Hematopoietic multipotent progenitor cell treated with erythropoietin and hydrocortisone succinate and interleukin-3 and kit ligand, for 4 days (in vitro differentiated cells): Measurements from ENCODE around the gene PAIP2.
"Not testable (repeated sequence)": the region's sequence is repeated elsewhere in the genome, so short reads cannot be mapped to it uniquely, and the experiment has no call there.

Experiments
- DNase-seq: peaks from one replicate; pipeline ENCODE4 v3.0.0-alpha.2; 2015

The PAIP2 gene

DNA sequence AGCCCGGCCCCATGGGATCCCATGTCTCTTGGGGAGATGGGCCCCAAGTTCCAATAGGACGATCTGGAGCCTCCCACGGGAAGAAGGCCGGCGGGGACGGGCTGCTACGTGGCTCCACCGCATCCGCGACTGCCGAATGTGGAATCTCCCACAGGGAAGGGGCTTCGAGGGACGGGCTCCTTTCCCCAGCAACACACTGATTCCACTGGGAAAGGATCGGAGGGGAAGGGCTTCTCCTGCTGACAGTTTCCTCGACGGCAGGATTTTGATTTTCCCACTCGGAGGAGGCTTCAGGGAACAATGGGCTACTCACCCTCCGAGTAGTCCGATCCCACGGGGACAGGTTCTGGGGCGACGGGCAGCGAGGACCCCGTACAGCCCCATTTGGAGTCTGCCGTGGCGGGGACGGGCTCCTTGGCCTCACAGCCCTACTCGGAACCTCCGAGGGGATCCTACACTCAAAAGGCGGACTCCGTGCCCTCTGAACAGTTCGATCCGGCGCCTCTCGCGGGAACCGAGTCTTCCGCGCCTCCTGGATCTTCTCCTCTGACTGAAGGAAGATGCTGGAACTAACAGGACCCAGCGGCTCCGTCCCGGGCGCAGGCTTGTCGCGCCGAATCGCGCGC is 52.0 kb downstream of the PAIP2 start:
- no peak for DNase-seq

DNA sequence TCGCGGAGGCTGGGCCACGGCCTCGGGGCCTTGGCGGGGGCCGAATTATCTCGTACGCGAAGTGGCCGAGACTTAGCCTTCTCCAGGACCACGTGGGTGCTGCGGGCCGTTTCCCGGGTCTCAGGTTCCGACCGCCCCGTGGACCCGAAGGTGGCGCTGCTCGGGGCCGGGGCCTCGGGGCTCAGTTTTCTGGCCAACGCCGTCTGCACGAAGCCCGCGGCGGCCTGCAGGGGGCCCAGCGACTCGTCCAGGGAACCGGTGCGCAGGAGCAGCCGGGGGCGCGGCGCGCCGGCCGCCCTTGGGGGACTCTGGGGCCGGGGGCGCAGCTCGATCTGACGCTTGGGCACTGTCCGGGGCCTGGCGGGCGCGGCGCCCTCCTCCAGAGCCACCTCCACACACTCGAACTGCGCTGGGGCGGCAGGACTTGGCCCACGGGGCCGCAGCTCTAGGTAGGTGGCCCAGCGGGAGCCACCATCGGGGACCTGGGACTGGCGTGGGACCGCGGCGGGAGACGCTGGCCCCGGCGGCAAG is 52.5 kb downstream of the PAIP2 start:
- peak; percentile 82 for DNase-seq

DNA sequence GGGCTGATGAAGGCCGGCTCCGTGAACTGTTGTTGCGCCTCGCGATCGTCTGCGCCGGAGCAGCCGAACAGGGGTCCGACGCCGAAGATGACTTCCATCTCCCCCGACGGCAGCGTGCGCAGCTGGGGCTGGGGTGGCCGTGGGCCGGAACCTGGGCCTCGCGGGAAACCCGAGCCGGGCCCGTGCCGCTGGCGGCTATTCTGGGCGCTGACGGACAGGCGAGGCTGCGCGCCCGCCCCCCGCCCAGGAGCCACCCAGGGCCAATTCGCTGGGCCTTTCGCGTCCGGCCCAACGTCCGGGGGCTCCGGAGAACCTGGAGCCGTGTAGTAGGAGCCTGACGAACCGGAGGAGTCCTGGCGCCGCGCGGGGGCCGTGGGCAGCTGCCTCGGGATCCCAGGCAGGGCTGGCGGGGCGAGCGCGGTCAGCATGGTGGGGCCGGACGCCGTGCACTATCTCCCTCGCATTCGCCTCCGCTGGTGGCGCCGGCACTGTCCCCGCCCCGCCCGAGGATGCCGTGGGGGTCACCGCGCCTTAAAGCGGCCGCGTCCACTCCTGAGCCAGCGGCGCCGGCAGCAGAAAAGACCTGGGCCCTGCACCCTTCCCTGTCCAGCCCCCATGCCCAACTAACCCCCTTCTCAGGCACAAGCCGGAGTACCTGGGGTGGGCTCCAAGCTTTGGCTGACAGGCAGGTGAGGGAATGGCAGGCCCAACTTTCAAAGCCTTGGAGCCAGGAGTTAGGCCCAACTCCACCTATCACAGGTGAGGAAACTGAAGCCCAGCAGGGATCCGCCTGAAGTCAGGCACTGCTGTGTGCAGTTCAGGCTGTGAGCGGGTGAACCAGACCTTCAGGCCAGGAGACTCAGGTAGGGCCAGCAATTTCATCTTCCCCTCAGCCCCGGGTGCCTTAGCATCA is 53.3 kb downstream of the PAIP2 start, which contains the start of gene PROB1:
Gene PROB1 (minus strand): TSS at position 451 of the 913 bp plus-strand sequence. CDS start 23 bp downstream, at position 428.
- DNase-seq: no peak

DNA sequence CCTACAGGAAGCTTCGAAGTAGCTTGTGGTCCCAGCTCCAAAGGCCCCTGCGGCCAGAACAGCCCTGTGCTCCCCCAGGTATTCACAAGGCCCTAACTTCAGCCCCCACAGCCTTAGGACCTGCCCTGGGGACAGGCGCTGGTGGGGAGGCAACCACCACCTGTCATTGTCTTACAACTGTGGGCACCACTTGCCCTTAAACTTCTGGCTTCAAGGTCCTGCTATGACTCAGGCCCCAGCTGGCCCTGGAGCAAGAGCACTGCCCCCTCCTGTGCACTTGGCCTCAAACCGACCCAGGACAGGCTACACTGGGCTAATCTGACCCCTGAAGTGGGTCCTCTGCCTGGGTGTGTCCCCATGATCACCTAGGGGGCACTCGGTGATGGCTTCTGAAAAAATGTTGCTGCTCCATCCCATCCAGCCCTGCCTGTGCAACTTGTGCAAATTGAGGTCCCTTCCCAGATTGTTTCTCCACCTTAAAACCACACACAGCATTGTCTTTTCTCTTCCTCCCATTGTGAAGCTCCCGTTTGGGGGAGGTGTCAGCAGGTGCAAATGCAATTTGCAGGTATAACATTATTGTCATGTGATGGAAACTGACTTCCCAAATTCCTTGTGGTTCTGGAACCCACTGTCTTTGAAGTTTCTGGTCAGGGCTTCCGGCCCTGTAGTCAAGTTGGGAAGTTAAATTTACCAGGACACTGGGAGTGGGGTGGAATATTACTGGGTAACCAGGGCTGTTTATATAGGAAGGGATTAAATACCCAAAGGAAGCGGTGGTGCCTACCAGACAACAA is 54.4 kb downstream of the PAIP2 start:
- DNase-seq: no peak

GRCh38 chr5:139396691-139397090 is 55.0 kb downstream of the PAIP2 start:
- DNase-seq: no peak

GRCh38 chr5:139397921-139398320 is 56.3 kb downstream of the PAIP2 start:
- no peak for DNase-seq

GRCh38 chr5:139399501-139400121 is 58.0 kb downstream of the PAIP2 start:
- DNase-seq: no peak

- DNase-seq: no peak
These were observed 59.9 kb downstream of the PAIP2 start for GRCh38 chr5:139401546-139401945.

DNA sequence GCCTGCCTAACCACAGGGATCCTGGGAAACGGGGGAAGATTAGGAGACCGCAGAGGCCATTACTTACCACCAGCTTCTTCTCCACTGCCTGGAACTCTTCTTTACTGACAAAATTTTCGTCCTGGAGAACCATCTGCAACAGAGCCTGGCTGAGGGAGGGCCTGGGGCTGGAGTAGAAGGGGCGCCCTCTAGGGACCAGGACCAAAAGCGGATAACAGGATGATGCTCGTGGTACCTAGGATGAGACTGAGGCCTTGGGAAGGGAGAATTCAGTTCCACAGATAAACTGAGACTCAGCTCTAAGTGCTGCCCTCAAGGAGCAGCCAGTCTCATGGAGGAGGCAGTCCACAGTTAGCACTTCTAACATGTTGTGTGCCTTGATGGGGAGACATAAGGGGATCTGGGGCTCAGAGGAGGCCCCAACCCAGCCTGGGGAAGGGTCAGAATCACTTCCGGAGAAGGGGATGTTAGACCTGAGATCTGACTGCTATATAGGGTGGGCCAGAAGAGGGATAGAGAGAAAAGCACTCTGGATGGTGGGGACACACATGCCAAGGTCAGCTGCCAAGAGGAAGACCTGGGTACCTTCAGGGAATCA is 61.0 kb downstream of the PAIP2 start:
- DNase-seq: peak; percentile 70

- peak; percentile 50 for DNase-seq
These were observed 61.7 kb downstream of the PAIP2 start for GRCh38 chr5:139403418-139403786.

- peak; percentile 99 for DNase-seq
These were observed 62.3 kb downstream of the PAIP2 start, which contains the start of gene SPATA24 for GRCh38 chr5:139403787-139404483. TSS of gene SPATA24 (minus strand) at chr5:139404089. CDS start at chr5:139404060, 29 bp downstream.

DNA sequence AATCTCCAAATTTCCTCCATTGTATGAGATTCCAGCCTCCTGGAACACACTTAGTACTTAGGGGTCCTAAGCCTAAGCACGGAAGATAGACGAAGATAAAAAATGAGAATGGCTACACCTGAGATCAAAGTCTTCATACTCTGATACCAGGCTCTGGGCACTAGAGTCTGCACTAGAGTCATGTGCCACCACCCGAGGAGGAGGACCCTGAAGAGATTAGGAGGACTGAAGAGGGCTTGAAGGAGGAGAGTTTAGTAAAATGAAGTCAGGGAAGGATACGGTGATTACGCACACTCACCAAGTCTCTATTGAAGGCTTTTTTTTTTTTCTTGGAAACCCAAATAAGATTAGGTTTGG is 62.8 kb downstream of the PAIP2 start:
- DNase-seq: no peak

GRCh38 chr5:139406963-139407362 is 65.3 kb downstream of the PAIP2 start:
- no peak for DNase-seq

DNA sequence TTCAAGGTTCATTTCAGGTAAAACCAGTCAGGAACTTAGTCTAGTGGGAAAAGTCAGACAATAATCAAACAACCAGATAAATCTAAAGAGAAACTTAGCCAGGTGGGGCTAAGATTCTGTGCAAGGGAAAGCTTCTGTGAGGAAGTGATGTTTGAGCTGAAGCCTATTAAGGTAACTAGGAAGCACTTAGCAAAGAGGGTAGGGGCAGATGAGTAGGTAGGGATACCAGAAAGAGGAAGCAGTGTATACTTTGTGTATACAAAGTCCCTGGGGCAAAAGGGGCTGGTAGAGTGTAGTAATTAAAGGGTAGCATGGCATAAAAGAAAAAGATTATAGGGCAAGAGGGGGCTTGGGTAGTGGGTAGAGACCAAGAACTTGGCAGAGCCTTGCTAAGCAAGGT is 65.9 kb downstream of the PAIP2 start:
- DNase-seq: no peak

GRCh38 chr5:139408191-139408590 is 66.5 kb downstream of the PAIP2 start:
- no peak for DNase-seq

DNA sequence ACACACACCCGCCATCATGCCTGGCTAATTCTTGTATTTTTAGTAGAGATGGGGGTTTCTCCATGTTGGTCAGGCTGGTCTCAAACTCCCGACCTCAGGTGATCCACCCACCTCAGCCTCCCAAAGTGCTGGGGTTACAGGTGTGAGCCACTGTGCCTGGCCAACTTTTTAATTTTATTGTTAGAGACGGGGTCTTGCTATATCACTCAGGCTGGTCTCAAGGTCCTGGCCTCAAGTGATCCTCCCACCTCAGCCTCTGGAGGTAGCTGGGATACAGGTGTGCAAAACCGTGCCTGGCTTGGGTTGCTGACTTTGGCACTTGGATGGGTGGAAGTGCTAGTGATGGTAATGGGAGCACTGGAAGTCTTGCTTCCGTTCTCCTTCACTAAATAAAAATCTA is 67.5 kb downstream of the PAIP2 start:
- not testable (repeated sequence) for DNase-seq

GRCh38 chr5:139410121-139410992 is 68.7 kb downstream of the PAIP2 start:
- DNase-seq: no peak

GRCh38 chr5:139410993-139411828 is 69.6 kb downstream of the PAIP2 start:
- no peak for DNase-seq

DNA sequence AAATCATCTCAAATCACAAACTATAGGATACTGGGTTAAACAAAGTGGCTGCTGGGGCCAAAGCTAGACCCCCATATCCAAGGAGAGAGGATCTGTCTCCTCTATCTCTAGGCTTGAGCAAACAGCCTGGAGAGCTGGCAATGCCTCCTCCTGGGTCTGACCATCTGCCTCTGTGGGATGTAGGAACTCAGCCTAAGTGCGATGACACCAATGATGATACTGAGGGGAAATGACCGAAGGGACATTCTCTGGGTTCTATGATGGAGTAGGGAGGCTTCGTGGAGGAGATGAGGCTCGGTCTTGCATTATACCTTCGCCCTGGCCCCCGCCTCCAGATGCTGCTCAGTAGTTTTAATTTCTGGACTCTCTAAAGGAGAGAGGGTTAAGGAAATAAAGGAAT is 71.5 kb downstream of the PAIP2 start:
- DNase-seq: no peak

- no peak for DNase-seq
These were observed 72.3 kb downstream of the PAIP2 start for GRCh38 chr5:139413963-139414362.
